Measurements from ENCODE around the gene CD80.
A peak's percentile ranks its signal among the peaks of the same experiment; 100 is the strongest.

CD80 gene

DNA sequence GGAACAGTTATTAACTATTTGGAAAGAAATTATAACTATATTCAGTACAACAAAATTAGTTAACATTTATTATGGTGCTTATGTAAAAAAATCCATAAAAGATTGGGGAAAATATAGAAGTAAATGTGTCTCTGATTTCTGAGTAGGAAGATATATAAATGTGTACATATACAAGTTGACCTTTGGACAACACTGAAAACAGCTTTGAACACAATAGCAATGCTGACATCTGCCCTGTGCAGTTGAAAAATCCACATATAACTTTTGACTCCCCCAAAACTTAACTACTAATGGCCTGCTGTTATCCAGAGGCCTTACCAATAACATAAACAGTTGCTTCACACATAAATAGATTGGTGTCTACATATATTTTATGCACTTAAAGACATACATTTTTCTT, 48.7 kb downstream of the CD80 start:
- no peak overlapping the region for H3K4me3 ChIP-seq (ENCODE audit: low read length)
- DNase-seq (ENCODE audit: low read depth), result no peak
- TF ChIP-seq, protein P1, sequence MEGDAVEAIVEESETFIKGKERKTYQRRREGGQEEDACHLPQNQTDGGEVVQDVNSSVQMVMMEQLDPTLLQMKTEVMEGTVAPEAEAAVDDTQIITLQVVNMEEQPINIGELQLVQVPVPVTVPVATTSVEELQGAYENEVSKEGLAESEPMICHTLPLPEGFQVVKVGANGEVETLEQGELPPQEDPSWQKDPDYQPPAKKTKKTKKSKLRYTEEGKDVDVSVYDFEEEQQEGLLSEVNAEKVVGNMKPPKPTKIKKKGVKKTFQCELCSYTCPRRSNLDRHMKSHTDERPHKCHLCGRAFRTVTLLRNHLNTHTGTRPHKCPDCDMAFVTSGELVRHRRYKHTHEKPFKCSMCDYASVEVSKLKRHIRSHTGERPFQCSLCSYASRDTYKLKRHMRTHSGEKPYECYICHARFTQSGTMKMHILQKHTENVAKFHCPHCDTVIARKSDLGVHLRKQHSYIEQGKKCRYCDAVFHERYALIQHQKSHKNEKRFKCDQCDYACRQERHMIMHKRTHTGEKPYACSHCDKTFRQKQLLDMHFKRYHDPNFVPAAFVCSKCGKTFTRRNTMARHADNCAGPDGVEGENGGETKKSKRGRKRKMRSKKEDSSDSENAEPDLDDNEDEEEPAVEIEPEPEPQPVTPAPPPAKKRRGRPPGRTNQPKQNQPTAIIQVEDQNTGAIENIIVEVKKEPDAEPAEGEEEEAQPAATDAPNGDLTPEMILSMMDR (conservative IDR thresholded peaks at IDR 0.05; ENCODE audit: low read depth, low read length), result no peak

DNA sequence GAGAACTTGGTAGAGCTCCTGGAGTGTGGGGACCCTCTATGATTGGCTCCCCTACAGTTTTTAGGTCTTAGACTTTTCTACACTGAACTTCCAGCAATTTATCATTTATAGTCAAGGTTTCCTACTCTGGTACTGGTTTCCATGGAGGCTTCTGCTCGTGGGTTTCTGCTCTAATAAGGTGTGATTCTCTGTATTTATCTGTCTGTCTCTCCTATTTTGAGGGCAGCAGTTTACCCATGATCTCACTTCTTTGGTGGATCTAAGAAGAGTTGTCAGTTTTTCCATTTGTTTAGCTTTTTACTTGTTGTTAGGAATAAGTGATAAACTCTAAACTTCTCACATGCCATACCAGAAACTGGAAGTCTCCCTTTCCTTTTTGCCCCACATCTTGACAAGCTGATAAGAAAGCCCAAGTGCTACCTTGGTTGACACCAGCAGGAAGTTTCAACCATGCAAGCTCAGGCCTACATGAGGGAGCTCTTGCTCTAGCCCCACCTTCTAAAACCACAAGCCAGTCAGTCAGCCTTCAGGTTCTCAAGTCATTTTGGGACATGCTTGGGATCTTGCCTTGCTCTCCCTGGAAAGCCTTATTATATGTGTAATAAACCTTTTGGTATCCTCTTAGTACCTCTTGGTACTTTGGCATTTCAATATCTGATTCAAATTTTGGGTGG, 51.1 kb downstream of the CD80 start:
- H3K4me3 ChIP-seq (ENCODE audit: low read length), result no peak overlapping the region
- TF ChIP-seq, protein P1 (conservative IDR thresholded peaks at IDR 0.05; ENCODE audit: low read depth, low read length), result no peak
- no peak for DNase-seq (ENCODE audit: low read depth)

DNA sequence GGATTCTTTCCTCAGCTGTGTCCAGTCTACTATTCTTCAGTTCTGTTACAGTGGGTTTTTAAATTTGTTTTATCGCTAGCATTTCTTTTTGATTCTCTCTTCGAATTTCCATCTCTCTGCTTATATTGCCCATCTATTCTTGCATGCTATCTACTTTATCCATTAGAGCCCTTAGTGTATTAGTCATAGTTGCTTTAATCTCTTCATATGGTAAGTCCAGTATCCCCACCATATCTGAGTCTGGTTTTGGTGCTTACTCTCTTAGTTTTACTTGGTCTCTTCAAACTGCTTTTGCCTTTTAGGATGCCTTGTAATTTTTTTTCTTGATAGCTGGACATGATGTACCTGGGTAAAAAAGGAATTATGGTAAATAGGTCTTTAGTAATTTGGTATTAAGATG, 52.0 kb downstream of the CD80 start:
- TF ChIP-seq, protein P1 (conservative IDR thresholded peaks at IDR 0.05; ENCODE audit: low read depth, low read length), result no peak
- no peak for DNase-seq (ENCODE audit: low read depth)
- no peak overlapping the region for H3K4me3 ChIP-seq (ENCODE audit: low read length)

DNA sequence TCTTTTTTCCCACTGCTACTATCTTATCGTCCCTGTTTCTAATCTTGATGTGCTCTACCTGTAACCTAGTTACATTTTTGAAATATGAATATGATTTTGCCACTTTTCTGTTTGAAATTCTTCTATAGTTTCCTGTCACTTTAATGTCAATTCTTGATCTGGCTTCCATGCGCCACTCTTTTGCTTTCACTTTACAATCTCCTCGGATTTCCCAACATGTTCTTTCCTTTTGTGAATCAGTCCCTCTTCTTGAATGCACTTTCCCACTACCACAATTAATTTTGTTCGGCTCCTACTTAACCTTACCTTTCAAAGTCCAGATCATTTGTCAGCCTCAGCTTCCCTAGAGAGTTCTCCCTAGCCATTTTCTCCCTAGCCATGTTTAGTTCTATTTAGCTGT, 52.8 kb downstream of the CD80 start:
- DNase-seq (ENCODE audit: low read depth), result no peak
- H3K4me3 ChIP-seq (ENCODE audit: low read length), result no peak overlapping the region
- TF ChIP-seq, protein P1 (conservative IDR thresholded peaks at IDR 0.05; ENCODE audit: low read depth, low read length), result no peak

DNA sequence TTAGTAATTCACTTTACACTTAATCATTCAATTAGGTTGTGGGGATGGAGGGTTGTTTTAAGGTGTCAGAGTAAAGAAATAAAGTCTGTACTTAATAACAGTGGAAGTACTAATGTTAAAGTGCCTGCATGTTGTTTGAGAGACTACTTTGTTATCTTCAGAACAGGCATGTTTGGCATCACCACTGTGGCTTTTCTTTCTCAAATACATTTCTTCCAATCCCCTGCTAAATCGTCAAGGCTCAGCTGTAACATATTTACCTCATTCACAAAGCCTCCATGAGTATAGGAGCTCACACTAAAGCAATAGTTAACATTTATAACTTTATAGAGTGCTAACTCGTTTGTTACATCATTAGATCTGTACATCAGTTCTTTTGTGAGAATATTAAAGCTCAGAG, 58.5 kb downstream of the CD80 start:
- DNase-seq (ENCODE audit: low read depth), result no peak
- TF ChIP-seq, protein P1 (conservative IDR thresholded peaks at IDR 0.05; ENCODE audit: low read depth, low read length), result no peak
- no peak overlapping the region for H3K4me3 ChIP-seq (ENCODE audit: low read length)

DNA sequence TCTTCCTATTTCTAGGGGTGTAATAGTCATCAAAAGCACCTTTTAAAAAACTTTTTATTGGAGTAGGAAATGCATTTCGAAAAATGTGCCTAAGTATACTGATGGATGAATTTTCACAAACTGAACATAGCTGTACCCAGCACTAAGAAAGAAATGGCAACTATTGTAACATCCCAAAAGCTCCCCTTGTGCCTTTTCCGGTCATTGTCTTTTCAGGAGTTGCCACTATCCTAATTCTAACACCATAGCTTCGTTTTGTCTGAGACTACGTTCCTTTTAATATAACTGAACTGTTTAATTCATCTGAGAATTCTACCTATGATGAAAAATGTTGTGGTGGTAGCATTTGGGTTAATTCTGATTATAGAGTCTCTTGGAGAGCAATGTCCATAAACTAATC, 59.1 kb downstream of the CD80 start:
- TF ChIP-seq, protein P1 (conservative IDR thresholded peaks at IDR 0.05; ENCODE audit: low read depth, low read length), result no peak
- H3K4me3 ChIP-seq (ENCODE audit: low read length), result no peak overlapping the region
- DNase-seq (ENCODE audit: low read depth), result no peak

DNA sequence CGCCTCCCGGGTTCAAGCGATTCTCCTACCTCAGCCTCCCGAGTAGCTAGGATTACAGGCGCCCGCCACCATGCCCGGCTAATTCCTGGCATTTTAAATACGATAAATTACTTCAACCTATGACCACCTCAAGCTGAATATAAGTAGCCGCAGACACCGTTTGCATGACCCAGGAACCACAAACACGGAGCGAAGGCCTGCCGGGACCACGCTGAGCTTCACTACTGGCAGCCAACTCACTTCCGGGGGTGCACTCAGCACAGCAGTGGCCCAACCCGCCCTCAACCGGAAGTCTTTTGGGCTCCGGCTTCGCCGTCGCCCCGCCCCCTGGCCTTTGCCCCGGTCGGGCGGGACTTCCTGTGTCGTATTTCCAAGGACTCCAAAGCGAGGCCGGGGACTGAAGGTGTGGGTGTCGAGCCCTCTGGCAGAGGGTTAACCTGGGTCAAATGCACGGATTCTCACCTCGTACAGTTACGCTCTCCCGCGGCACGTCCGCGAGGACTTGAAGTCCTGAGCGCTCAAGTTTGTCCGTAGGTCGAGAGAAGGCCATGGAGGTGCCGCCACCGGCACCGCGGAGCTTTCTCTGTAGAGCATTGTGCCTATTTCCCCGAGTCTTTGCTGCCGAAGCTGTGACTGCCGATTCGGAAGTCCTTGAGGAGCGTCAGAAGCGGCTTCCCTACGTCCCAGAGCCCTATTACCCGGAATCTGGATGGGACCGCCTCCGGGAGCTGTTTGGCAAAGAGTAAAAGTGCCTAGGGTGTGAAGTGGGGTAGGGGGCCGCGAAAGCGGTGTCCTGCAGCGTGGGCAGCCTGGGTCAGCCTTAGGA, 61.0 kb downstream of the CD80 start, which contains the start of gene TIMMDC1:
TIMMDC1 (plus strand) TSS at position 362 of the 826 bp plus-strand sequence; CDS start at position 549, 187 bp downstream.
- DNase-seq (ENCODE audit: low read depth), result peak; percentile 86
- H3K4me3 ChIP-seq (ENCODE audit: low read length), result peak within 1 kb of the TSS; percentile 80
- TF ChIP-seq, protein P1 (conservative IDR thresholded peaks at IDR 0.05; ENCODE audit: low read depth, low read length), result no peak

Measured in retinal pigment epithelial cell (primary cell).